Measurements from ENCODE around the gene RTL1.

RTL1 gene

GRCh38 chr14:100881211-100882025 is 22.1 kb downstream of the RTL1 start:
- no peak for DNase-seq

DNA sequence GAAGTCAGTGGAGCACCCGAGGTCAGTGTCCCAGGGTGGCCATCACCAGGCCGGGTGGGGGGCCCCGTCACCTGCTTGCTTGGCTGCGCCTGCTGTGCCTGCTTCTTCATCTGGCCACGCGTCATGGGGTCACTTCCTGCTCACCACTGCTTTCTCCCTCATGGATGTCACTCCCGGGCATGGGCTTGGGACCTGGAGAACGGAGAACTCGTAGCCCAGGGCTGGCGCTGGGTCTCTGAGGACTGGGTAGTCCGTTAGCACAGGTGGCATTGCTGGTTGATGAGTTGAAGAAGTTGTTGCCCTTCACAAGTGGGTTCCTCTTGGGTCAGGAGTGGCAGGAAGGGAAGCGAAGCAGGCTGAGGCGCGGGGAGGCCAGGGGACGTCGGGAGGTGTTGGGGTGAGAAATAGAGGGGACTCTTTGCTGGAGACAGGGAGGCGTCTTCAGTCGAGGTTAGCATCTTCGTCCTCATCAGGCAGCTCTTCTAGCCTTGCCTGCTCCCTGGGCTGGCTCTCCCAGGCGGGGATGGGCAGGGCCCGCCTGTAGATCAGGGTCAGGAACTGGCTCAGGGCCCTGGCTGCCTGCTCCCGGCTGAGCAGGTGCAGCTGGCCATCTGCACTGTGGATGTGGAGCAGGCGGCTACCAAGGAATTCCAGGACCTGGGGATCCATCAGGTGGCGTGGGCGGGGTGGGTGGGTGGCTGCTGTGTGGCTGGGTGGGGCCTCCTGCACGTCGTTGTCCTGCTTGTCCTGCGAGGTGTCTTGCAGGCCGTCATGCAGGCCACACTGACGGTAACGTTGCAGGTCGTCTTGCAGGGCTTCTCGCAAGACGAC is 23.0 kb downstream of the RTL1 start:
- no peak for DNase-seq

DNA sequence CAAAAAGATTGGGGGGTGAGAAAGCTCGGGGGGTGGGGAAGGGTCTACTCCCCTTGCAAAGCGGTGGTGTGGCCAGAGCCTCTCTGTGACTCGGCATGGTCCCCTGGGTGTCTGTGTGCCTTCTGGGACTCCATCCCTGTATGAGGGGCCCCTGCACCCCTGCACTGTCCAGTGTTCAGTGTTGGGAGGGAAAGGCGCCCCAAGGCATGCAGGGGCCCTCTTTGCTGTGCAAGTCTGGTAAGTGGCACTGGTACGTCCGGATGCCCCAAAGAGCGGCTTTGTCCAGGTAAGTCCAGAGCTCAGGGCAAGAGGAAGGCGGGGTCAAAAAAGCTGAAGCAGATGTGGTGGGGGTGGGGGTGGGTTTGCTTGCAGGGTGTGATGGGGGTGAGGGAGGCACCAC is 23.7 kb downstream of the RTL1 start:
- no peak for DNase-seq

GRCh38 chr14:100879194-100879593 is 24.3 kb downstream of the RTL1 start:
- DNase-seq, result no peak

GRCh38 chr14:100878271-100879146 is 25.0 kb downstream of the RTL1 start:
- DNase-seq, result no peak

DNA sequence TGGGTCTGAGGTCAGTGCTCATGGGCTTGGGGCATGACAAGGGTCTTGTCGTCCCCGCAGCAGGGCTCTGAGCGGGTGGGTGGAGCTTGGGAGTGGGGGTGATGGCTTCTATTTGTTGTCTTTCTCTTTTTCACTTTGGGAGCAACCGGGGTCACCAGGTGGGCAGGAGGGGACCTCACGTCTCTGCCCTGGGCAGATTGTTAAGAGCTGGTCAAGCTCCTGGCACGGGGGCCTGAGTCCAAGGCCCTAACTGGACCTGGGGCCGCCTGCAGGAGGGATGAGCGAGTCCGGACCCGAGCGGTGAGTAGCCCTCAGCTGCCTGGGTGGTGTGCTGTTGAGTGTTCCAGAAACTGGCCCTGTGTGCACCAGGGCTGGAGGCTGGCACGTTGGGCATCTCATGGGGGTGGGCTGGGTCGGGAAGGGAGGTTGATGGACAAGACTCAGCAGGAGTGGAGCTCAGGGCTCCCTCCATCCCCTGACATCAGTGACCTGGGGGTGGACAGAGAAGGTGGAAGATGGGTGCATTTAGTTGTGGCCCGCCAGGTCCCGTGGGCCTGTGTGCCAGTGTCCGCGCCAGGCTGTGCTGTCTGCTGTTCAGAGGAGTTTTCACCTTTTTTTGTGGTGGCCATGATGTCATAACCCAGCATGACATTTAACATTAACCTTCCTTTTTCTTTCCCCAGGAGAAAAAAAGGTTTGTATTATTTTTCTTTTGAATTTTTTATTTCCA is 27.5 kb downstream of the RTL1 start:
- no peak for DNase-seq

DNA sequence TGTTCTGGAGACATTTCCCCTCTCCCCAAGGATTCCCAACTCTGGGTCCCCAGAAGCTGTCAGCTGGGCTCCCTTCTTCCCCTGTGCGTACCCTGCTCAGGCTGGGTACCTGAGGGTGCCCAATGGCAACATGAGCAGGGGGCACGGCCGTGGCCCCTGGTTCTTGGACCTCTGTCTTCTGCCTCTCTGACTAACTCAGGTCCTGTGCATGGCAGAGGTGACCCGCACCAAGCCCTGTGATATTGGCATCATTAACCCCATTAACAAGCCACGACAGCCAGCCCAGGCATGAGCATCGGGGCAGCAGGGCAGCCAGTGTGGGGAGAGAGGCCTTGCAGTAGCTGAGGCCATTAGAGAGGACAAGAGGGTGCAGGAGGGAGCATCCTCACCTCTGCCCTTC is 28.4 kb downstream of the RTL1 start:
- no peak for DNase-seq

- no peak for DNase-seq
Observed at GRCh38 chr14:100874411-100875091, 29.0 kb downstream of the RTL1 start.

GRCh38 chr14:100874051-100874410 is 29.5 kb downstream of the RTL1 start:
- DNase-seq, result no peak

DNA sequence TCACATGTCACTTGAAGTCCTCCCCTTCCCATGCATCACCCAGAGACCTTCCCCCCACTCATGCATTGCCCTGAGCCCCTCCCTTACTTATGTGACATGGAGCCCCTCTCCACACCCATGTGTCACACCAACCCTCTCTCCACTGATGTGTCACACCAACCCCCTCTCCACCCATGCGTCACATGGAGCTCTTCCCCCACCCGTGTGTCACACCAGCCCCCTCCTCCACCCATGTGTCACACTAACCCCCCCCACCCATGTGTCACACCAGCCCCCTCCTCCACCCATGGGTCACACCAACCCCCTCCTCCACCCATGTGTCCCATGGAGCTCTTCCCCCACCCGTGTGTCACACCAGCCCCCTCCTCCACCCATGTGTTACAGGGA is 30.4 kb downstream of the RTL1 start:
- DNase-seq, result no peak

DNA sequence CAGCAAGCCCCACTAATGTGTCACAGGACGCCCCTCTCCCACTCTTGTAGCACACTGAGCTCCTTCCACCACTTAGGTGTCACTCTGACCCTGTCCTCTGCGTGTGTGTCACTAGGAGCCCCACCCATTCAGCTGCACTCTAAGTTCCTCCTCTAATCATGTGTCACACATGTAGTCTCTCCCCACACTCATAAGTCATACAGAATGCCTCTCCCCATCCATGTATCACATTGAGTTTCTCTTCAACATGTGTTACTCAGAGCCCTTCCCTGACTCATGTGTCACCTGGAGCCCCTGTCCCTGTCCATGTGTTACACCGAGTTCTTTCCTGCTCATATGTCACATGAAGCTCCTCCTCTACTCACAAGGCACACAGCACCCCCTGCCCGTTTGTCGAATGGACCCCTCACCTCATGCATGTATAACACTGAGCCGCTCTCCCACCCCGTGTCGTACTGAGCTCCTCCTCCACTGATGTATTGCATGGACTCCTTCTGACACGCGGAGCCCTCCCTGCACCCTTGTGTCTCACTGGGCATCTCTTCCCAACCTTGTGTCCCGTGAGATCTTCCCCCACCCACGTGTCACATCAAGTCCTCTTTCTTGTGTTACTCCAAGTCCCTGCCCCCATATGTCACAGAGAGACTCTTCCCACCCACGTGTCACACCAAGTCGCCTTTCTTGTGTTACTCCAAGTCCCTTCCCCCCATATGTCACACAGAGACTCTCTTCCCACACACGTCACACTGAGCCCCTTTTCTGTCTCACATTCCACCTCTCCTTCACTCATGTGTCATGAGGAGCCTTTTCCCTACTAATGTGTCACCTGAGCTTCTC is 31.0 kb downstream of the RTL1 start:
- DNase-seq, result peak; percentile 14

- DNase-seq, result peak; percentile 82
Observed at GRCh38 chr14:100871234-100872186, 32.0 kb downstream of the RTL1 start.

GRCh38 chr14:100868621-100869370 is 34.7 kb downstream of the RTL1 start:
- DNase-seq, result no peak

GRCh38 chr14:100867631-100868315 is 35.7 kb downstream of the RTL1 start:
- no peak for DNase-seq

DNA sequence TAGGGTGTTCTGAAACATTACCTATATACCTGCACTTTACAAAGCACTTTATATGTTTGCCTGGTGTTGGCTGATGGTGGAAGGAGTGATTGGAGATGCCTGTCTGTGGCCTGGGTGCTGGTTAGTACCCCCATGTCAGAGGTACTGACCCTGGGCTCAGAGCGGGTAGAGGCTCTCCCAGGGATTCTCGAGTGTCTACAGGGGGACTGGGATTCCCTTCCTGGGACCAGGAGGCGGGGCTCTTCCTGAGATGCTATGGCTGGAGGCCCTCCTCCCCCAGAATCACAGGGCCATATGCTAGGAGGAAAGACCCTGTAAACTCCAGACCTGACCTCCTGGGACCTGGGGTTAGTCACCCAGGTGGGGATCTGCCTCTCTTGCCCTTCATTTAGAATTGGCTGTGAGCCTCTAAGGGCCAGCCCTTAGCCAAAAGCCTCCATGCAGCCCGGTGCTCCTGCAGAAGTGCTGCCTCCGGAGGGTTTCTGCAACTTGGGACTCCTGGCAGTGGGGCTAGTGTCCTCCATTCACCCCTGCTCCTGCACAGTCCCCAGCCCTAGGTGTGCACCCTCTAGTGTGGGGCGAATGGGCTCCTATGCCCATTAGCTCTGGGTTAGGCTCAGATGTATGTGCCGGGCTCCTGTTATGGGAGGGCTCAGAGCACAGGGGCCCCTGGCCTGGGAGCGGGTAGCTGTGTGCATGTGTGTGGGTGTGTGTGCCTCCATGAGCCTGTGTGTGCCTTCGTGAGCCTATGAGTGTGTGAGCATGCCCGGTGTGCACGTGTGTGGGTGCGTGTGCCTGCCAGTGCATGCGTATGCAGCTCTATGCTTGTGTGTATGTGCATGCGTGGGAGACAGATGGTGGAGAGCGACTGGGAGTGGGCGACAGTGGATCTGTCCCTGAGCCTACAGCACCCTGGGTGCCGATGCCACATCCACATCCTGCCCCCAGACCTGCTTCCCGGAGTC is 36.6 kb downstream of the RTL1 start:
- no peak for DNase-seq

DNA sequence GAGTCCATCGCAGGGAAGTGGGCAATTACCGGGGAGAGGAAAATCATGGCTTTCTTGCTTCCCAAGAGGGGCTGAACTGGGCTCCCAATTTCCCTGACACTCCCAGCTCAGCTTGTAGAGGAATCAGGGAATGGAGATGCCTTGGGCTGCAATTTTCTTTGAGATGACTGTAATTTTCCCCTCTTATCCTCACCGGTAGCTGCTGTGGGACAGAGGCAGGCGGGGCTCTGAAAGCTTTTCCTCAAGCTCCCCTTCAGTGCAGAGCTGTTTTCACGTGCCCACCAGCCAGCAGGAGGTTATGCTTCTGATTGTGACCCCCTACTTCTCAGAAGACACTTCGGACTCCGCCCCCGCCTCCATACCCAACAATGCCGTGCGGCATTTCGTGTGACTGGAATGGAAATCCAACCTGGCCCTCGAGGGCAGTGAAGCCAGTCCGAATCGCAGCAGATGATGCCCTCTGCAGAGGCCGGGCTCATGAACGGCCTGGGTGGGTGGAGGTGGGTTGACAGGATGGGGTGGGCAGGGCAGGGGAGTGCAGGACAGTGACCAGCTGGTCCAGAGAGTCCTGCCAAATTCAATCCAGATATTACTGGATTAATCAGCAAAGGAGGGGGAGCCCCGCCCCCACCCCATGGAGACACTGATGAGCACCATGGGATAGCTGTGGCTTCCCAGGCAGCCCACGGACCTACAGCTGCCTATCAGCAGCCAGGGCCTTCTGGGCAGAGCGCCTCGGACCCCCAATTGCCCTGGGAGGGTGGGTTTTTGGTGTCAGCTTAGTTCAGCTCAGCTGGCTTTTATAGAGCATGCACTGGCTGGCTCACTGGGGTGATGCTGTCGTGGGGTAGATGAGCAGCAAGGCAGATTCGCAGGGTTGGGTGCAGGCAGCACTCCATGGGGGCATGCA is 37.6 kb downstream of the RTL1 start:
- DNase-seq, result no peak

All from EL (cell line).